ENCODE data around the gene HIPK3.

The HIPK3 gene

DNA sequence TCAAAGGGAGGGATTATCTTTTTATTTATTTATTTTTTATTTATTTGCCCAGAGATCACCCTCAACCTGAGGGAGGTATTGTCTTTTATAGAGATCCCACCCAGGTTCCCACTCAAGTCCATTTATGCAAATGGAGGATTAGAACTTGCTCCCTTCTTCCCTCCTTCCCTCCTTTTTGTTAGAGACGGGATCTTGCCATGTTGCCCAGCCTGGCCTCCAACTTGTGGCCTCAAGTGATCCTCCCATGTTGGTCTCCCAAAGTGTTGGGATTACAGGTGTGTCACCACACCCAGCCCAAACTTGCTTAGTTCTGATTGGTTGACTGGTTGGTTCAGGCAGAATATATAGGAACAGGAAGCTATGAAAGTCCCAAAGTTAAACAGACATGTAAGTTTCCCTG, 51.9 kb downstream of the HIPK3 start:
- DNase-seq, result no peak

DNA sequence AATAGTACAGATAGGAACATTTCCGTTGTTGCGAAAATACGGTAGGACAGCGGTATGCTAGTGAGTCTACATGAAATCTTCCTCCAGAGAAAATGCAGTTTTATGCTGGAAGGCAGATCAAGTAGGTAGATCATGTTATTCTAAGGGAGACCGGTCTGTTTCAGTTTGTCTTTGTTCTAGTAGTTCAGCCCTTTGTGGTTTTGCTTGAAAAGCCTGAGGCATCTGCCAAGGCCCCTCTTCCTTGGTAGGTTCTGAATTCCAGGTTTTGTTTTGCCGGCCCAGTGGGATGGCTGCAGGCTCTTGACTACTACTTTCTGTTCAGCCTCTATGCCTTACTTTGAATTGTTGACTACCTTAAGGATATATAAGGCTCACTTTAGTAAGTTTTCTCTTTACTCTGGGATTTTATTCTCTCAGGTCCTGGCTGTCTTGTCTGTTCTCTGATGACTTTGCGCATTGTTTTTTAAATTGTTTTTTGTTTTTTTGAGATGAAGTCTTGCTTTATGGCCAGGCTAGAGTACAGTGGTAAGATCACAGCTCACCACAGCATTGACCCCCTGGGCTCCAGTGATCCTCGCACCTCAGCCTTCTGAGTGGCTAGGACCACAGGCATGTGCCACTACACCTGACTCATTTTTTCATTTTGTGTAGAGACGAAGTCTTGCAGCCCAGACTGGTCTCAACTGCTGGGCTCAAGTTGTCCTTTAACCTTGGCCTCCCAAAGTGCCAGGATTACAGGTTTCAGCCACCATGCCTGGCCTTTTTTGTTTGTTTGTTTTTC, 53.7 kb downstream of the HIPK3 start:
- no peak for DNase-seq

DNA sequence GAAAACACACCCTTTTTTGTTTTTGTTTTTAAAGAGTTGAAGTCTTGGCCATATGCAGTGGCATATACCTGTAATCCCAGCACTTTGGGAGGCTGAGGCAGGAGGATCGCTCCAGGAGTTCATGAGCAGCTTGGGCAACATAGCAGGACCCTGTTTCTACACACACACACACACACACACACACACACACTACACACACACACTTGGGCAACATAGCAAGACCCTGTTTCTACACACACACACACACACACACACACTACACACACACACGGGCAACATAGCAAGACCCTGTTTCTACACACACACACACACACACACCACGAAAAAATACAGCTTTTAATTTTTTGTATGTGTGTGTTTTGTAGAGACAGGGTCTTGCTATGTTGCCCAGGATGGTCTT, 54.5 kb downstream of the HIPK3 start:
- no peak for DNase-seq

DNA sequence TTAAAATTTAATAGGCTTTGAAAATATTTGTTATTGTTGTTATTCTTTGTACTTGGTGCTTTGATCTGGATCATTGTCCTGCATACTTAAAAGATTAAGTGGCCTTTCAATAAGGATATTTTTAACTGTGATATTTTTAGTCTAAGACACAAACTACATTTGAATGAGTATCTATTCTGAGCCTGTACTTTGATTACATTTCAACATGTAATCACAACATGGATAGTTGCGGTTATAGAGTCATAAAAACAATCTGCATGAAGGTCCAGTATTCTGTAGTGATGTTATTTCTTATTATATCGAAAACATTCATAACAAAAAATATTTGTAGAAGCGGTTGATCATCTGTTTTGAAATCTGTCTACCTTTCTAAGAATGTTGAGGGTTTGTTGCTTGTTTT, 58.6 kb downstream of the HIPK3 start:
- DNase-seq, result no peak

DNA sequence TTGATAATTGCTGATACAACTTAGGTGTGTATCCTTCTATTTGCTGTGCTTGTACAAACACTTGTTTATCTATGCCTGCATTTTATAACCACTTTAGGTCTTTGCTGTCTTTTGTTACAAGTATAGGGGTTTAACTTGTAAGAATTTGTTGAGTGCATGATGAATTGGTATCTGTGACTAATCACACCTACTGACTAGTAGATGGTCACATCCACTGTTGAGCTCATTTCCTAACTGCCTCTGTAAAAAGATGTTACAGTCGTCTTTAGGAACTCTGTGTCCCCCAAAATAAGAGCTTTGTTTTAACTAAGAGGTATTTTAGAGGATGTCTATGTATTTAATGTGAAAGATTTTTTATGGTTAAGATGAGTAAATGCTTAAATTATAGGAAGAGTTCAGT, 60.5 kb downstream of the HIPK3 start:
- DNase-seq, result no peak

DNA sequence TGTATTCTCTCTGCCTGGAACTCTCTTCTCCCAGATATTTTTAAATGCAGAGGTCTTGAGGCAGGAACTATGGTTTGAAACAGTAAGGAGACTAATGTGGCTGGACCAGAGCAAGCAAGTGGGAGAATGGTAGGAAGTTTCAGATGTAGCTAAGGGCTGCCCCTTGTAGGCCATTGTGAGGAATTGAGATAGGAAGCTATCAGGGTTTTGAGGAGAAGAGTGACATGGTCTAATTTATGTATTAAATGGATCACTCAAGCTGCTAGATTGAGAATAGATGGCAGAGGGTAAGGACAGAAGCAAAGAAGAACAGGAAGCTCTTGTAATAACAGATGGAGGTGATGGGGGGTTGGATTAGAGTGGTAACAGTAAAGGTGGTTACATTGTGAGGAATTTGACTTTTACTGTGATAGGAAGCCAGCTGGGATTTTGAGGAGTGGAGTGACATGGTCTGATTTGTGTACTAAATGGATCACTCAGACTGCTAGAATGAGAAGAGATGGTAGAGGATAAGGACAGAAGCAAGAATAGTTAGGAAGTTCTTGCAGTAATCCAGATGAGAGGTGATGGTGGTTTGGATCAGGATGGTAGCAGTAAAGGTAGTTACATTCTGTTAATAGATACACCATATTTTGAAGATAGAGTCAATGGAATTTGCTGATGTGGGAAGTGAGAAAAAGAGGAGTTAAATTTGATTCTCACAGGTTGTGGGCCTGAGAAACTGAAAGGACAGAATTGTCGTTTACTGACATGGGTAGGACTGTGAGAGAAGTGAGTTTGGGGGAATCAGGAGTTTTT, 63.0 kb downstream of the HIPK3 start:
- no peak for DNase-seq

DNA sequence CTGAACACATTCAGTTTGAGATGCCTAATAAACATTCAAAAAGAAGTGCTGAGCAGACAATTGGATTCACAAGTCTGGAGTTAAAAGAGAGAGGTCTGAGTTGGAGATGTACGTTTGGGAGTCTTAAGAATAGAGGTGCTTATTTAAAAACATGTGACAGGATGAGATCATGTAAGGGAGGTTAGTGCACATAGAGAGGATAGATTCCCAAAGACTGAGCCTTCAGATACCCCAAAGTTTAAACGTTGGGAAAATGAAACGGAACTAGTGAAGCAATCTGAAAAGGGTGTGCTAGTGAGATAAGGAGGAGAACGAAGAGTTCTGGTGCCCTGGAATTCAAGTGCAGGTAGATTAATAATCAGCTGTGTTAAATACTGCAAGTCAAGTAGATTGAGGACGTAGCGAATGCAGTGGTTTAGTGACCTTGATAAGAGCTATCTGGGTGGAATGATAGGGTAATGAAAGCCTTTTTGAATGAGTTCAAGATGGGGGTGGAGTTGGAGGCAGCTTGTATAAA, 63.7 kb downstream of the HIPK3 start:
- no peak for DNase-seq

DNA sequence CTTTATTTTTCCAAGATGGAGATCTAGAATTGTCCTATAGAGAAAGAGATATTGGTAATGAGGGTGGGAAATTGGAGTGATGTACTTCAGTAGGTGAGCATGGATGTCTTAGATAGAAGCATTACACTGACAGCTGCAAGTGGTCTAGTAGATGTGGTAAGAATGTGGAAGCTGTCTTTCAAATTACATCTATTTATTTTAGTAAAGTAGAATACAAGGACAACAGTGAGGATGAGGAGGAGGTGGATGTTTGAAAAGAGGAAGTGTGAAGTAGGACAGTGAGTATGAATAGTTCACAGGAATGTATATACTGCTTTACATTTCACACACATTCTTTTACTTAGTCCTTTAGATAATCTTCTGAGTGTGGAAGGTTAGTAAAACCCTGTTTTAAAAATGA, 64.2 kb downstream of the HIPK3 start:
- no peak for DNase-seq

DNA sequence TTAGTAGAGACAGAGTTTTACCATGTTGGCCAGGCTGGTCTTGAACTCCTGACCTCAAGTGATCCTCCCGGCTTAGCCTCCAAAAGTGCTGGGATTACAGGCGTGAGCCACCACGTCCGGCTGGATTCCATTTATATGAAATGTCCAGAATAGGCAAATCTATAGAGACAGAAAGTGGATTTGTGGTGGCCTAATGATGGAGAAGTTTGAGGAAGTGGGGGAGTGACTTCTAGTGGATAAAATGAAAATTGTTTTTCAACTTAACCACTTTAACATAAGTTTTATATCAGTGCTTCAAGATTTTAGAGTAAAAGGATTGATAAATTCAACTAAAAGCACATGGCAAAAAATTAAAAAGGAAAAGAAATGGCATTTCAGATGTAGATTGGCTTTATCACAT, 66.2 kb downstream of the HIPK3 start:
- DNase-seq, result no peak

DNA sequence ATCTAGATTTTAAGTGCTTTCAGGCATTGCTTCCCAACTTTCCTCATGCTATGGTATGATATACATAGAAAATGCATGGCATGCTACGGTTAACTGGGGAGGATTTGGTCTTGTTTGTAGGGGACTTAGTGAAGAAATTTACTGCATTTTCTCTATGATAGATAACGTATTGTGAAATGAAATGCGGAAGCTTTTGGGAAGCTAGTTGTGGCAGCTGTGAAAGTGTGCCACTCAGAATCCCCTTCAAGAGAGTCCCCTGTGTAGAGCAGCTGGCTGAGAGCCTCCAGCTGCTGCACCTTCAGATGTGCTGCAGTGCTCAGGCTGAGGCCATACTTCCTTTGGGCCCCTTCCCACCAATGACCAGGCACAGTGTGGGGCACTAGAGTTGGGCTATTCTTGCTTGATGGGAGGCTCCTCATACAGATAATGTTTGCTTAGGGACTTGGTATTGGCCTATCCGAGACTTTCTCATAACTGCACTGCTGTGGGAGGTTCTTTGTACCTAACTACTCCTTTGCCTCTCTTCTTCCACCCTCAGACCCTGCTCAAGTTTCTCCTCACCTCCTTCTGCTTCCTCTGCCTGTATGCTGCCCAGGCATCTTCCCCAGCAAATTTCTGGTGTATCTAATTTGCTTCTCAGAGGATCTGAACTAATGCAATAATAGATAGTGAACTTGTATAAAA, 67.3 kb downstream of the HIPK3 start:
- DNase-seq, result no peak

DNA sequence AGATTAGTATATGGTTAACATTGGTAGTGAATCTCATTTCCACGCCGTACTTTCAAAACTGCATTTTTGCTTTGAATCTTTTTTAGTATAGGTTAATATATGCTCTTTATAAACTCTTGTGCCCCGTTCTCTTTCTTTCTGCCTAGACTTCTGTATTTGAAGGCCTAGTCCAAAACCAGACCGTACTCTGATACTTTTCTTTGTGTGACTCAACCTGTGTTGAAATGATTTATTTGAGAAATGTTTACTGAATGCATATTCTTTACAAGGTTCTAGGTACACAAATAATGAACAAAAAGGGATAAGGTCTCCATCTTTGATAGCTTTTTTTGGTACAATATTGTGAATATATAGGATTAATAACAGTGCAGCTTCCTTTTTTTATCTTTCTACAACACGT, 68.3 kb downstream of the HIPK3 start:
- no peak for DNase-seq

DNA sequence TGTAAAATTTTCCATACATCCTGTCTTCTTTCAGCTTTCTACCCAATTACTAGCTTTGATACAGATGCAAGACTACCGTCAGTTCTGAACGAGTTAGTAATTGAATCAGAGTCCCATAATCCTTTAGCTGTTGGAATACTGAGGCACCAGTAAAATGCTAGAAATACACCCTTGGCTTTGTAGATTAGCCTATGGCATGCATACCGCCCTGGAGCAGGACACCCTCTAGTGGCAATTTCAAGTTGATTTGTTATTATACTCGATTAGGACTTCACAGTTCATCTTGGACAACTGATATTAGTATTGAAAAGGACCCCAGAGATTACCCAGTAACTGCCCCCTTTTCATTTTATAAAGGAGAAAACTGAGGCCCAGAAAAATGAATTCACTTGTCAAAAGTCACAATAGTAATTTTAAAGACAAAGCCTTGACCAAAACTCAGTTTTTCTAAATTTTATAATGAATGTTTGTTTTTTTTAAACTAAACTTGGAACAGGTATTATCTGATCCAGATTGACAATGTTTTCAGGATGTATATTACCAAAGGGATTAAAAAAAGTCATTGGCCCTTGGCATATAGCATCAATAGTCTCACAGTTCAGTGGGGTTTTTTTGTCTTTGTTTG, 72.6 kb downstream of the HIPK3 start:
- peak; percentile 42 for DNase-seq

DNA sequence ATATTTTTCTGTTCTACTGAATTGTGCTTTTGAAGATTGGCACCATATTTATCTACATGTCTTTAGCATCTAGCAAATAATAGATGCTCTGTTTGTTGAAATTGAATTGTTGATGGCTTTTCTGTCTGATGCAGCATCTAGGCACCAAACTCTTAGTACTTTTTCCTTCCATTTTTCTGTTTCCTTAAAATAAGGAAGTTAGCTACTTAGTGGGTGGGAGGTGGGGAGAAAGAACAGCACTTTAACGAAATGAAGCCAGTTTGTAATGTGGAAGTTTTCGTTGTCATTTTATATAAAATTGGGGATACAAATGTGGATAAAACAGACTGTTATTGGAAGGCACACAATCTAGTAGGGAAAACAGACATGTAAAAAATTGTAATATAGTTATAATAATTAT, 76.6 kb downstream of the HIPK3 start:
- DNase-seq, result no peak

DNA sequence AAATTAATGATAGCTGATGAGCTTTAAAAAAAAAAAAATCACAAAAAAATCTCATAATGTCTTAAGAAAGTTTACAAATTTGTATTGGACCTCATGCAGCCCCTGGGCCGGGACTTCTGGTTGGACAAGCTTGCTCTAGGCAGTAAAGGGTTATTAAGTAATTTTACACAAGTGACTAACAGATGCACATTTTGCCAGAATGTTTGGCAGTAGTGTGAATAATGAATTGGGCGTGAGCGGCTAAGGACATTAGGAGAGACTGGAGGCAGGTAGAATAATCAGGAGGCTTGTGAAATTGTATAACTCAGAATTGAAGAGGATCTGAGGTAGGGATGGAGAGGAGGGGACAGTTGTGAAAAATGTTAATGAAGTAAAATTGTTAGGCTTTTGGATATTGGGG, 77.4 kb downstream of the HIPK3 start:
- DNase-seq, result no peak

DNA sequence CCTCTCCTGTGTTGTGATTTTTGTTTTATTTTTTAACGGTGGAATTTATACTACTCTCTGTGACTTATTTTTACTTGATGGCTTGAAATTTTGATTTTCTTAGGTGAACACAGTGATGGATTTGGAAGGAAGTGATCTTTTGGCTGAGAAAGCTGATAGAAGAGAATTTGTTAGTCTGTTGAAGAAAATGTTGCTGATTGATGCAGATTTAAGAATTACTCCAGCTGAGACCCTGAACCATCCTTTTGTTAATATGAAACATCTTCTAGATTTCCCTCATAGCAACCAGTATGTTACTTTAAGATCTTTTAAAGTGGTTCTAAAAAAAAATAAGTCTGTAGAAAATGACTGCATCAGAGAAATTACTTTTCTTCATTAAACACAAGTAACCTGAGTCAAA, 82.1 kb downstream of the HIPK3 start:
- no peak for DNase-seq

DNA sequence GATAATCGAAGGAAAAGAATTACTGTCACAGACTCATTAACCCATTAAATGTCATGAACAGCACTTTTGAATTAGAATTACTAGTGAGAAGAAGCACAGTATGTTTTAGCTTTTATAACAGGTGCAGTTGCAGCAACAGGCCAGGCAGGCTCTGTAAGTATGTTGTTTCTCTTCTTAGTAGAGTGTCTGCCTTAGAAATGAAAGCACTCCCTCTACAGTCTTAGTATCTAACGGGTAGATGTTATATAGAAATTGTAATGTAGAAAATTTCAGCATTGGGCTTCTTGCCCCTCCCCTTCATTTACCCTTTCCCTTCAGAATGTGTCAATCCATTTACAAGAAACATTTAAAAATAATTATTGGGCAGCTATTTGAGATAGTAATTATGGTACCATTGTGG, 87.4 kb downstream of the HIPK3 start:
- DNase-seq, result no peak

DNA sequence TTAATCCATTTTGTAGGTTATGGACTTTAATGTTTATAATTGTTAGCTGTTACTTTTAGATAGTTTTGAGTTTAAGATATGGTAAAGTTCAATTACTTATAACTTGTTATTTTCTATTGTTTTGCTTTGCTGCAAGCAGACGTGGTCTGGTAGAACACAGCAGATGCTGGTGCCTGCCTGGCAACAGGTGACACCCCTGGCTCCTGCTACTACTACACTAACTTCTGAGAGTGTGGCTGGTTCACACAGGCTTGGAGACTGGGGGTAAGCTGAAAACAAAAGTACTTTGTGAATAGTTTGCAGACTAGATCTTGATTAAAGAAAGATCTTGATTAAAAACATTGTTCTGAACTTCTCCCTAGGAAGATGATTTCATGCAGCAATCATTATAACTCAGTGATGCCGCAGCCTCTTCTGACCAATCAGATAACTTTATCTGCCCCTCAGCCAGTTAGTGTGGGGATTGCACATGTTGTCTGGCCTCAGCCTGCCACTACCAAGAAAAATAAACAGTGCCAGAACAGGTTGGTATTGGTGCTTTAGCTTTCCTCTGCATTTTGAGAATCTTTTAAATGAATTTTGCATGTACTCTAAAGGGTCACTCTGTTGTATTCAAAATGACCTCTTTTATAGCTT, 90.4 kb downstream of the HIPK3 start:
- DNase-seq, result no peak

DNA sequence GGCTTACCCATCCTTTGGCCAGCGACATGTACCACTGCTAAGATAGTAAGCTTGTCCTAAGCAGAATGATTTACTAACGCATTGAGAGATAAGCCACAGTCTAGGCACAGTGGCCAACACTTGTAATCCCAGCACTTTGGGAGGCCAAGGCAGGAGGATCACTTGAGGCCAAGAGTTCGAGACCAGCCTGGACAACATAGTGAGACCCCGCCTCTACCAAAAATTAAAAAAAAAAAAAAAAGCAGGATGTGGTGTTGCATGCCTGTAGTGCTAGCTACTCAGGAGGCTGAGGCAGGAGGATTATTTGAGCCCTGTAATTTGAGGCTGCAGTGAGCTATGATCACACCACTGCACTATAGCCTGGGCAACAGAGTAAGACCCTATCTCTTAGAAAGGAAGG, 93.1 kb downstream of the HIPK3 start:
- no peak for DNase-seq

DNA sequence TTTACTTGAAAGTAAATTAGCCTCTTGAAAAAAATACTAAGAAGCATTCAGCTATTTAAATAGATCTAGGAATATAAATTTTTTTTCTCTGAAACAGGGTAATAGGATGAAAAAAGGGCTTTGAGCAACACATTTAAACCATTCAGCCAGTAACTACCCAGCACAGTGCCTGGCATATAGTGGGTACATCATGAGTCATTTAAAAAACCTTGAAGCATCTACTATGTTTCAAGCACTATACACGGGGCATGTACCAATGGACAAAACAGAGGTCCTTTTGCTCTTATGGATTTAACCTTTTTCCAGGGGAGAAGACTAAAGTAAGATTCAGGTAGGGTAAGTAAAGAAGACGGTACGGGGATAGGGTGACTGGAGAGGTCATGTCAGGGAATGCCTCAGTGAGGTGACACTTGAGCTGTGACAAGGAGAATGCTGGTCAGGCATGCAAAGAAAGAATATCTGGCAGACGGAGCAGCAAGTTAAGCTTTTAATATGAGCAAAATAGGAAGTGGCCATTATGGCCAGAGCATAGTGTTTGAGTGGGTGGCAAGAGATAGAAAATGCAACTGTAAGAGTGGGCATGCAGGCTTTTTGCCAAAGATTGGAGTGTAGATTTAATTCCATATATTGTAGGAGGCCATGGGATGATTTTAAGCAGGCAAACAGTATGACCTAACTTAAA, 101.1 kb downstream of the HIPK3 start:
- DNase-seq, result no peak

DNA sequence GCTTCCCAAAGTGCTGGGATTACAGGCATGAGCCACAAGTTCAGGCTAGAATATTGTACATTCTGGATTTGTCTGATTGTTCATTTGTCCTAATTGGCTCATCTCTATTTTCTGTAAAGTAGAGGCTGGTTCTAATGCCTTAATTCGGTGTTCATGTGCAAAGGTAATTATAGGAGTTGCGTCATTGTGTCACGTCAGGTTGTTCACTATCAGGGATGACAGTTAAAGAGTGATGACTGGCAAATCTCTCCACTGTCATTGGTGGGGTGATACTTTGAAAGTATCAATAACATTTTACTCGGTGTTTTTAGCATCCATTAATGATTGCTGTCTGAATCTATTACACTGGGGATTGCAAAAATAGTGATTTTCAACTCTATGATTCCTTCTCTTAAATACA, 103.5 kb downstream of the HIPK3 start:
- no peak for DNase-seq

DNA sequence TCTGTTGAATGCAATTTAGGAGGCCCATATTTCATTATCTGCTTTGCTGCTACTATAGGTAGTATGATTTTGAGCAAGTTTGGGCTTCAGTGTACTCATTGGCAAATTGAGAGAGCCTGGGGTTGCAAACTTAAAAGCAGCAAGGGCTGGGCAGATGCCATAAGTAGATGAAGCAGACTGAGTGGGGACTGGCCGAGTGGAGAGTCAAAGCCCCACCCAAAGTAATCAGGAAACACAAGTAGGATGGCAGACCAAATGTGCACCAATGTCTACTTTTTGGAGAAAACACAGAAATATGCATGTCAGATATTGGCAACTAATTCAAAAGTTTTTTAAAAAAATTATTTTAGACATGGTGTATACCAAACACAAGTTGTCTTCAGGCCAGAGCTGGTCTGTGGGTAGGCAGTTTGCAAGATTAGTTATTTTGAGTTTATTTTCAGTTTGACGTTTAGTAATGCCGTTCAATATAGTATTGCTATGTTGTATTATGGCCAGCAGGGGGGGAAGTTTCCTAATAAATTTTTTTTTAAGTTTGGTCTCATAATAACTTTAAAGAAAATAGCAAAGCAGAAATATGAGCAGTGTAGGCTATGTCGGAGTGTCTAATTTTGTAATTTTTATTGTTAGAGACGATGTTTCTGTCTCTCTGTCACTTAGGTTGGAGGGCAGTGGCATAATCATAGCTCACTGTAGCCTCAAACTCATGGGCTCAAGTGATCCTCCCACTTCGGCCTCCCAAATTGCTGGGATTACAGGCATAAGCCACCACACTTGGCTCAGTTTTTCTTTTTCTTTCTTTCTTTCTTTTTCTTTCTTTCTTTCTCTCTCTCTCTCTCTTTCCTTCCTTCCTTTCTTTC, 105.1 kb downstream of the HIPK3 start:
- no peak for DNase-seq
